HFFc6 (cell line): ENCODE data around the gene ZNF451. TPM values are rescaled to one million over a fixed set of nuclear protein-coding genes. Genes with fewer than 3 reads are reported as not detected.

Experiments used
- DNase-seq: peaks from one replicate; pipeline ENCODE4 v3.0.0-alpha.2; 2018
- H3K27ac Mint-ChIP-seq: 2 replicates; pipeline ENCODE4 v1.8.0; 2020; ENCODE audit warnings: mild to moderate bottlenecking, mixed read lengths
- H3K27me3 Mint-ChIP-seq: 2 replicates; pipeline ENCODE4 v1.8.0; 2021; ENCODE audit warnings: mild to moderate bottlenecking, moderate library complexity, mixed read lengths; ENCODE audit not compliant: insufficient read depth
- H3K36me3 Mint-ChIP-seq: 2 replicates; pipeline ENCODE4 v1.8.0; 2021; ENCODE audit warnings: low read depth, mixed read lengths
- H3K4me1 Mint-ChIP-seq: 2 replicates; pipeline ENCODE4 v1.8.0; 2020; ENCODE audit warnings: low read depth, mixed read lengths
- H3K4me3 Mint-ChIP-seq: 2 replicates; pipeline ENCODE4 v1.8.0; 2020; ENCODE audit warnings: mild to moderate bottlenecking, moderate library complexity, mixed read lengths
- H3K9me3 Mint-ChIP-seq: 2 replicates; pipeline ENCODE4 v1.8.0; 2020; ENCODE audit warnings: mild to moderate bottlenecking, mixed read lengths
- total RNA-seq, 6 experiments: library from RNA; stranded (reverse); fragmentation: NEBNext Ultra II Directional; extraction: Animal tissue kit (Norgen Biotek cat#: 25700); gene quantifications; 2 replicates in 1 of 6; 3 replicates in 5 of 6; pipeline ENCODE4 v1.2.3, GENCODE V29; 2021
- TF ChIP-seq, protein P1 (sequence below): fragments of 200-600 bp; sonication (generic); IDR thresholded peaks from 2 replicates; pipeline ENCODE4 v1.5.0; 2021; ENCODE audit warnings: antibody characterized with exemption, mild to moderate bottlenecking

ZNF451 gene
- total RNA-seq, 6 experiments from 2014 or later: 47.0 to 54.2 (median 47.7) TPM

DNA sequence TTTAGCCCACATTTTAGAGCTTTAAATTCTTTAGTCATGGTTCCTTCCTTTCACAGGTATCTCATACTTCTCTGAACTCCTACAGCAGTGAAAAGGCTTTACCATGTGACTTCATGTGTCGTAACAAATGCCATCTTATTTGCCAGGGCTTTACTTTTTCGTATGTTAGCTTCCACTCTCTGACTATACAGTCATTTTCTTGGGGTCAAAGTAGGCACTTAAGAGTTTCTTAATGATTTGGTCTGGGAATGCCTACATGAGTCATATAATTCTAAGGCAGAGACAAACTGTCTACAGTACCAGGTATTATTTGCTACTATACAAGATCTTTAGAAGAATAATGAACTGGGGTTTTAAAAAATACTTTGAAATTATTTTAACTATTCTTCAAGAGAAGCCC is 117.2 kb downstream of the ZNF451 start:
- TF ChIP-seq, protein P1, sequence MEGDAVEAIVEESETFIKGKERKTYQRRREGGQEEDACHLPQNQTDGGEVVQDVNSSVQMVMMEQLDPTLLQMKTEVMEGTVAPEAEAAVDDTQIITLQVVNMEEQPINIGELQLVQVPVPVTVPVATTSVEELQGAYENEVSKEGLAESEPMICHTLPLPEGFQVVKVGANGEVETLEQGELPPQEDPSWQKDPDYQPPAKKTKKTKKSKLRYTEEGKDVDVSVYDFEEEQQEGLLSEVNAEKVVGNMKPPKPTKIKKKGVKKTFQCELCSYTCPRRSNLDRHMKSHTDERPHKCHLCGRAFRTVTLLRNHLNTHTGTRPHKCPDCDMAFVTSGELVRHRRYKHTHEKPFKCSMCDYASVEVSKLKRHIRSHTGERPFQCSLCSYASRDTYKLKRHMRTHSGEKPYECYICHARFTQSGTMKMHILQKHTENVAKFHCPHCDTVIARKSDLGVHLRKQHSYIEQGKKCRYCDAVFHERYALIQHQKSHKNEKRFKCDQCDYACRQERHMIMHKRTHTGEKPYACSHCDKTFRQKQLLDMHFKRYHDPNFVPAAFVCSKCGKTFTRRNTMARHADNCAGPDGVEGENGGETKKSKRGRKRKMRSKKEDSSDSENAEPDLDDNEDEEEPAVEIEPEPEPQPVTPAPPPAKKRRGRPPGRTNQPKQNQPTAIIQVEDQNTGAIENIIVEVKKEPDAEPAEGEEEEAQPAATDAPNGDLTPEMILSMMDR: no peak
- H3K27me3 Mint-ChIP-seq: no peaks in the 10 kb centered on the region; the same call in 1 of the 2 replicates

DNA sequence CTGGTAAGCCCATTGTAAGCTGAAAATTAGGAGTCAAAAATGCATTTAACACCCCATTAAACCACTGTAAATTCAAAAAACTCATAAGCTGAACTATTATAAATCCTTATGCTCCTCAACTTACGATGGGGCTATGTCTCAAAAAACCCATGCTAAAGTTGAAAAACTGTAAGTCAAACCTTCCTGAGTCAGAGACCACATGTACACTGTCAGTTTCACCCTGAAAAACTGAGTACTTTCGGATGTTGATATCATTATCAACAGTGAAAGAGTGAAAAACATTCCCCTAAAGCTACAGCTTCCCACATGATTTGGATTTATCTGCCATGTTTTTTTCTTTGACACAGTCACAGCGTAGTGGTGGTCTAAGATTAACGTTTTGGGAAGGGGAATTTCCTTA is 117.9 kb downstream of the ZNF451 start:
- no peak overlapping the region for H3K27ac Mint-ChIP-seq
- H3K36me3 Mint-ChIP-seq: peaks cover 44% of the 10 kb centered on the region
- no peaks in the 10 kb centered on the region; the same call in 1 of the 2 replicates for H3K27me3 Mint-ChIP-seq
- peaks cover 63% of the 10 kb centered on the region for H3K4me1 Mint-ChIP-seq
- H3K4me3 Mint-ChIP-seq: no peak overlapping the region
- no peaks in the 10 kb centered on the region for H3K9me3 Mint-ChIP-seq
- TF ChIP-seq, protein P1: no peak
- no peak for DNase-seq

More for the DNA sequence above, 117.2 kb downstream of the ZNF451 start:
- H3K4me3 Mint-ChIP-seq: no peak overlapping the region
- peaks cover 46% of the 10 kb centered on the region for H3K36me3 Mint-ChIP-seq
- H3K9me3 Mint-ChIP-seq: no peaks in the 10 kb centered on the region
- DNase-seq: peak; percentile 49
- peaks cover 64% of the 10 kb centered on the region for H3K4me1 Mint-ChIP-seq
- H3K27ac Mint-ChIP-seq: peak overlapping the region; percentile 55; the same call in 1 of the 2 replicates

DNA sequence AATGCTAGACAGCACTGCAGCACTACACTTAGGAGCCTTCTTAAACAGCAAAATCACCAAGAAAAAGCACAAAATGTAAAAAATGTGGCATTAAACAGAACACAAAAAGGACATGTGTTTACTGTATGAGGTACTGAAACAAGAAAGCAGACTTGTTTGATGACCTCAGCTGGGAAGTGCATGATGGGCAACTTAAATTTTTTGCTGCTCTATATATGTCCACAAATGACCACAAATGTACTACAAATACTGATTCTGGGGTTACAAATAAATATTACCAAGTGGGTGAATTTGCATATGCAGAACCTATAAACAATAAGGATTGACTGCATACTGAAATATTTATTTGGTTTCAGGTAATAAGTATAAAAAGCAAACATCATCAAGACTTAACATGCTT is 119.0 kb downstream of the ZNF451 start:
- H3K36me3 Mint-ChIP-seq: peaks cover 50% of the 10 kb centered on the region
- H3K4me1 Mint-ChIP-seq: peaks cover 70% of the 10 kb centered on the region
- H3K27ac Mint-ChIP-seq: no peak overlapping the region
- H3K9me3 Mint-ChIP-seq: no peaks in the 10 kb centered on the region
- no peaks in the 10 kb centered on the region; the same call in 1 of the 2 replicates for H3K27me3 Mint-ChIP-seq
- TF ChIP-seq, protein P1: no peak
- no peak for DNase-seq
- H3K4me3 Mint-ChIP-seq: no peak overlapping the region

DNA sequence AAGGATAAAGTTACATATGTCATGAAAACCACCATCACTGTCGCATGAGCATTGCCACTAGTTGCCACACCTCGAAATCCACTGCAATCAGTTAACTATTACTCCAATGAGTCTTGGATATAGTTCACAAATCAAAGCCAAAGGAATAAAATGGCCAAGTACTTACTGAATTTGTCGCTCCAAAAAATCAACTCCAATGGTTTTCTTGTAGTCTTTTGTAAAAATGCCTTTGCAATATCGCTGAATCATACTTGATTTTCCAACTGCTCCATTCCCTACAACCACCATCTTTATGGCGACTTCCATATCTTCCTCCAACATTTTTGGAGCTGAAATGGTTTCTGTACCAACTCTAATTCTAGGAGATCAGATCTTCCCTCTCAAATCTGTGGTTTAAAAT is 120.1 kb downstream of the ZNF451 start:
- H3K27ac Mint-ChIP-seq: peak overlapping the region; percentile 31; the same call in 1 of the 2 replicates
- DNase-seq: no peak
- H3K4me3 Mint-ChIP-seq: no peak overlapping the region
- H3K9me3 Mint-ChIP-seq: no peaks in the 10 kb centered on the region; the same call in 1 of the 2 replicates
- peaks cover 59% of the 10 kb centered on the region for H3K36me3 Mint-ChIP-seq
- H3K4me1 Mint-ChIP-seq: peaks cover 80% of the 10 kb centered on the region
- TF ChIP-seq, protein P1: no peak
- H3K27me3 Mint-ChIP-seq: no peaks in the 10 kb centered on the region; the same call in 1 of the 2 replicates

DNA sequence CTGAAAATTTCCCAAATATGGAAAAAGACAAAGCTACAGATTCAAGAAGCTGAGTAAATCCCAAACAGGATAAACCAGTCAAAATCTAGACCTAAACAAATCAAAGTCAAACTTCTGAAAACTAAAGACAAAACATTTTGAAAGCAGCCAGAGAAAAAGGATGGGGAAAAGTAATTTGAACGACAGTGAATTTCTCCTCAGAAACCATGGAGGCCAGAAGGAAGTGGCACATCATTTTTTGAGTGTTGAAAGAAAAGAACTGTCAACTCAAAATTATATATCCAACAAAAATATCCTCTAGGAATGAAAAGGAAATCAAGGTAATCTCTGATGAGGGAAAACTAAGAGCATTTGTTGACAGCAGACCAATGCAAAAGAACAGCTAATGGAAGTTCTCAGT is 125.3 kb downstream of the ZNF451 start:
- TF ChIP-seq, protein P1: no peak
- Mint-ChIP-seq H3K4me1 (peaks cover 80% of the 10 kb centered on the region), H3K36me3 (peaks cover 63% of the 10 kb centered on the region), H3K27me3 (no peaks in the 10 kb centered on the region; the same call in 1 of the 2 replicates), H3K27ac (no peak overlapping the region), H3K4me3 (no peak overlapping the region), H3K9me3 (peaks cover 6% of the 10 kb centered on the region)
- no peak for DNase-seq
